Uterus (tissue), 2 donors: ENCODE data around the gene ZNF287.

Source experiments
- CTCF ChIP-seq, 4 experiments: fragments of 200-600 bp in 2 of 4; fragments of 450-650 bp in 2 of 4; sonication (generic) in 2 of 4; IDR thresholded peaks; one replicate each; pipeline ENCODE4 v1.5.1; 2016 to 2019; ENCODE audit warnings: antibody characterized with exemption in 4 of 4, mild to moderate bottlenecking in 2 of 4, moderate library complexity in 1 of 4
- POLR2A ChIP-seq, 2 donors: fragments of 450-650 bp; IDR thresholded peaks; one replicate each; pipeline ENCODE4 v1.6.1; 2016; ENCODE audit warnings: antibody characterized with exemption in 2 of 2, mild to moderate bottlenecking in 1 of 2, moderate library complexity in 1 of 2

GRCh38 chr17:16534236-16534635 lies 34.8 kb downstream of the ZNF287 start:
- no peak for TF ChIP-seq CTCF (IDR thresholded peaks at IDR 0.05)
- TF ChIP-seq POLR2A (IDR thresholded peaks at IDR 0.05): no peak
